Measurements from ENCODE around the gene ZNF446.

GRCh38 chr19:58499021-58499927, 23.1 kb downstream of the ZNF446 start:
- peak; percentile 59 for TF ChIP-seq CTCF (conservative IDR thresholded peaks at IDR 0.05; ENCODE audit: low read length)
- TF ChIP-seq EZH2phosphoT487 (IDR thresholded peaks at IDR 0.05; ENCODE audit: borderline replicate concordance, low read depth, low read length) = no peak

Data from OCI-LY7 (cell line).